HG02870 (cell line): ENCODE measurements around the gene NAA10.

Source experiments
- ATAC-seq: cut with Tn5 transposase; IDR thresholded peaks from one replicate; pipeline ENCODE4 v1.9.1; 2021; ENCODE audit warnings: mild to moderate bottlenecking, moderate library complexity; ENCODE audit not compliant: unreplicated experiment

The NAA10 gene

GRCh38 chrX:153911798-153912197, 23.0 kb downstream of the NAA10 start:
- ATAC-seq, result no peak

- no peak for ATAC-seq
Observed at GRCh38 chrX:153910446-153910845, 24.4 kb downstream of the NAA10 start.

- ATAC-seq, result no peak
Observed at GRCh38 chrX:153909980-153910360, 24.9 kb downstream of the NAA10 start.

GRCh38 chrX:153909024-153909979, 25.5 kb downstream of the NAA10 start:
- peak; percentile 42 for ATAC-seq

- ATAC-seq, result no peak
Observed at GRCh38 chrX:153908219-153908860, 26.5 kb downstream of the NAA10 start.

- ATAC-seq, result no peak
Observed at GRCh38 chrX:153907456-153907855, 27.4 kb downstream of the NAA10 start.

- ATAC-seq, result no peak
Observed at GRCh38 chrX:153906126-153906917, 28.5 kb downstream of the NAA10 start.

- ATAC-seq, result no peak
Observed at GRCh38 chrX:153905481-153906095, 29.2 kb downstream of the NAA10 start.

- no peak for ATAC-seq
Observed at GRCh38 chrX:153903991-153904957, 30.6 kb downstream of the NAA10 start, which contains the start of gene AVPR2. Gene AVPR2, plus strand, starts transcription at chrX:153904673. Its CDS starts 473 bp downstream, at chrX:153905146.

GRCh38 chrX:153903238-153903980, 31.4 kb downstream of the NAA10 start:
- ATAC-seq, result no peak

- ATAC-seq, result no peak
Observed at GRCh38 chrX:153902385-153902784, 32.5 kb downstream of the NAA10 start.

GRCh38 chrX:153901753-153902140, 33.1 kb downstream of the NAA10 start:
- no peak for ATAC-seq

- peak; percentile 71 for ATAC-seq
Observed at GRCh38 chrX:153900831-153901752, 33.7 kb downstream of the NAA10 start.

- no peak for ATAC-seq
Observed at GRCh38 chrX:153897899-153898298, 36.9 kb downstream of the NAA10 start.

- ATAC-seq, result no peak
Observed at GRCh38 chrX:153889123-153889522, 45.7 kb downstream of the NAA10 start.

GRCh38 chrX:153888344-153888743, 46.5 kb downstream of the NAA10 start:
- no peak for ATAC-seq

- no peak for ATAC-seq
Observed at GRCh38 chrX:153887385-153887784, 47.5 kb downstream of the NAA10 start.

GRCh38 chrX:153886915-153887314, 47.9 kb downstream of the NAA10 start:
- no peak for ATAC-seq
